Measurements from ENCODE around the gene DPT.

The DPT gene

DNA sequence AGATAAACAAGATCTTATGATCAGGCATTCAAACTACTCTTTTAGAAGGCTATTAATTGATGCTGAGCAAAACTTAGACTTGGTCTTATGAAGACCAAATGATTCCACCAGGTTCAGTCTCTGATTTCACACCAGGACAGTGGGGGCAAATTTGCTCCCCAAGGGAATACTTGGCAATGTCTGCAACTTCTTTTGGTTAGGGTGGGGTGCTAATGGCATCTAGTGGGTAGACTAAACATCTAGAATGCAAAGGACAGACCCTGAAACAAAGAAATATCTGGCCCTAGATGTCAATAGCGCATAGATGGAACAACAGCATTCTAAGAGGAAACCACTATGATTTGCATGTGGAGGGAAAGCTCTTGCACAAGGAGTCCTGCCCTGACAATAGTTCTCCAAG, 30.6 kb downstream of the DPT start:
- no peak for DNase-seq (ENCODE audit: low read depth)

DNA sequence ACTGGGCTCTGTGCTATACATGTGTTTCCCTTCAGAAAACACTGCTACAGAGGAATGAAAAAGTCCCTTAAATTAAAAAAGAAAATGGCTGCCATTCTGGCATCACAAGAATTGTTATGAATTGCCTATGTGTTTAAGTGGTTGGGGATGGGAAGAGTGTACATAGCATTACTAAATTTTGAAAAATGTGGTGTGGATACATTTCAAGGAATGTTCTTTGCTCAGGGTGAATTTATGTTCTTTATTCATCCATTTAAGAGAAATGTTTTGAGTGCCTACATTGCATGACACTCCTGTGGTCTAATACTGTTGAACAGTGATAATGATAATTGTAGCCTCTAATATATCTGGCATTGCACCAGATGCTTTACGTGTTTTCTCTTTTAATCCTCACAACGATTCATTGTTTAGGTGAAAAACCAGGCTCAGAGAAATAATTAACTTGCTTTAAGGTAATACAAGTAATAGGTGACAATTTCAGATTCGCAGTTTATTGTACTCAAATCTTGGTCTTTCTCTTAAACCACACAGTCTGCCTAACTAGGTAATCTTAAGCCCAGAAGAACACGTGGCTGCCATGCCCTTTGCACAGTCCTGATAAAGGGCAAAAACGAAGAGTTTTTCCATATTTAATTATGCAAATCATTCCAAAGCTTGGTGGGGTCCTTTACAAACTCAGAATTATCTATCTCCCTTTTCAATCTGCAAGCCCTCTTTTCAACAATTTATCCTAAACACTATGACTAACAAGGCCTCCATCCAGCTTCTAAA, 31.5 kb downstream of the DPT start:
- DNase-seq (ENCODE audit: low read depth), result no peak

DNA sequence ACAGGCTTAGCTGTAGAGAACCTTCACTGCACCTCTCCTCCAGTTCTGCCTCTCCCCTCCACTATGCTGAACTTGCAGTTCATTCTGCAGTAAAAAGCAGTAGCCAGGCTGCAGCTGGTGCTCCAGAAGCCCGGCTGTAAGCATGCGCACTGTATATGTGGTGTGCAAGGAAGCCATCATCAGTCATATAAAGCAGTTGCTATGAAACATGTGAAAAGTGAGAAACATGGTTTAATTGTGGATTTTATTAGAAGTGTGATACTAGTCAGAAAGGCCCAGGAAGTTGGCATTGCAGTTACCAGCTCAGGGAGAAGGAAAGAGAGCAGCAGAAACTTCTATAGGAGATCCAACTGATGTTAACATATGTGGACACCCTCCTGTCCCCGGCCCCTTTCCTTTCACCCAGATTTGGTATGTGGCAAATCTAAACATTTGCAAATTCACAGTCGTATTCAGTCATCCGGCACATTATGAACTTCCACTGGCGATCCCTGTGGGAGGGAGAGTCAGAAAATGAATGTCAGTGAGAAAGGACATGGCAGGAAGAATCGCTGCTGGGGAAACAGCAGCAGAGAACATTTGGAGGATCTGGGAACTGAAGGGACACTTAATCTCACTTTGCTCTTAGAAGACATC, 32.8 kb downstream of the DPT start:
- no peak for DNase-seq (ENCODE audit: low read depth)

DNA sequence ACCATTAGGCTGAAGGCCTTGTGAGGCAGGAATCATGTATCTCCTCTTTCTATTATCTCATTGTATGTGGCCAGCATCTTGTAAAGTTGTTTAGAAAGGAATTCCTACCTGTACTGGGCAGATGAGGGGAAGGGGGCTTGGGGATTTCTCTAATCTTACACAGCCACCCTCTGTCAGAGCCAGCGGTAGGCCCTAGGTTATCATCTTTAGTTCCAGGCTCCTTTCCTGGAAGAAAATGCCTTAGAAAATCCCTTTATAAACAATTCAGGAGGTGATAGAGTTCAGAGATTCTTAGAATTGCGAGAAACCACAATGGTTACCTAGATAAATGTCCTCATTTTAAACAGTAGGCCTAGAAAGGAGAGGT, 35.2 kb downstream of the DPT start:
- DNase-seq (ENCODE audit: low read depth), result no peak

DNA sequence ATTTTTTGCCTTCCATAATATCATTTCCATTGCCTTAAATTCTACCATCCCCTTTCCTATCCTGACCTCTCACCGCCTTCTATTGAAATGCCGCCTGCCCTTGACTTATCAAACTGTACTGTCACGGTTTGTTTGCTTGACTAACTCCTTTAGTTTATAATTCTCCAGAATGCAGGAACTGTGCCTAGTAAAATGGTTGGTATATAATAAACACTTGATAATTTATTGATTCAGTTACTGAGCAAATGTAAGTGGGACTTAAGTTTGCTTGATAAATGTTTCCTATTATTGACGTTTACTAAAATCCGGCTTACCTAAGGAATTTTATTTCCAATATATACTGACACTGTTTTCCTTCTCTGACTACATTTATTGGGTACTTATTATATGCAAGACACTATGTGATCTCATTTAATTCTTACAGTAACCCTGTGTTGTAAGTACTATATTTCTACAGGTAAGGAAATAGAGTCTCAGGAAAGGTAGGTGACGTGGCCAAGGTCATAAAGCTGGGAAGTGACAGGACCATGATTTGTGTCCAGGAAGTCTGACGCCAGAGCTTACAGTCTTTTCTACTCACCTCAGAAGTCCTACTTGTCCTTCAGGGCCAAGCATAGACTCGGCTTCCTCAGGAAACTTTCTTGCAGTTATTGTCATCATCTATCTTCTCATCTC, 35.7 kb downstream of the DPT start:
- DNase-seq (ENCODE audit: low read depth), result no peak

DNA sequence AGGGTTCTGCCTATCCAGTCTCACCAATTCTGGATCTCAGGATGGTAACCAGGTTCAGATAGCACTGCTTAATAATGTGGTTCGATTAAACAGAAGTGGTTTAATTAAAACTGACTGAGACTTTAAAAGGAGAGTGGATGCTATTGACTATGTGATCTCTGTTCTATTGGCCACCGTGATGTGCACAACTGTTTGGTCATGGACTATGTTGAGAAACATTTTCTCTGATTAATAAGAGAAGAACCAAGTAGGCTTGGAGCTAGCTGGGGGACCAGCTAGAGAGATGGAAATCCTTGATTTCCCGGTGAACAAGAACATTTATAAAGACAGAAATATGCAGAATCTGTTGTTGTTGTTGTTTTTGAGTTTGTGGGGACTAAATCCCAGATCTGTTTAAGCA, 36.5 kb downstream of the DPT start:
- no peak for DNase-seq (ENCODE audit: low read depth)

DNA sequence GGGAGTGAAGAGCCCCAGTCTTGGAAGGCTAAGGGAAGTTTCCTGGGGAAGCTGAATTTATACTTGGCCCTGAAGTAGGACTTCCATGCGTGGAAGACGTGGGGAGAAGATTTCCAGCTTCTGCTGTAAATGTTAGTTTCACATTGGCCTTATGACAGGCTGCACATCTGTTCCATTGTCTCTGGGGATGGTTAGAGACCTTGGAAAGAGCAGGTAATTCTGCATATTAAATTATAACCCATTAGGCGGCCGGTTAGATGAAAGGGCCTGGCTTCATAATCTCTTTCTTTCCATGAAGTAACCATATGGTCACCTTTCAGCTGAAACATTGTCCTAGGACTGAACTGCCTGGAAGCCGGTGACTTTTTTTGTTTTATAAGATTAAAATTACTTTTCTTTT, 37.5 kb downstream of the DPT start:
- no peak for DNase-seq (ENCODE audit: low read depth)

DNA sequence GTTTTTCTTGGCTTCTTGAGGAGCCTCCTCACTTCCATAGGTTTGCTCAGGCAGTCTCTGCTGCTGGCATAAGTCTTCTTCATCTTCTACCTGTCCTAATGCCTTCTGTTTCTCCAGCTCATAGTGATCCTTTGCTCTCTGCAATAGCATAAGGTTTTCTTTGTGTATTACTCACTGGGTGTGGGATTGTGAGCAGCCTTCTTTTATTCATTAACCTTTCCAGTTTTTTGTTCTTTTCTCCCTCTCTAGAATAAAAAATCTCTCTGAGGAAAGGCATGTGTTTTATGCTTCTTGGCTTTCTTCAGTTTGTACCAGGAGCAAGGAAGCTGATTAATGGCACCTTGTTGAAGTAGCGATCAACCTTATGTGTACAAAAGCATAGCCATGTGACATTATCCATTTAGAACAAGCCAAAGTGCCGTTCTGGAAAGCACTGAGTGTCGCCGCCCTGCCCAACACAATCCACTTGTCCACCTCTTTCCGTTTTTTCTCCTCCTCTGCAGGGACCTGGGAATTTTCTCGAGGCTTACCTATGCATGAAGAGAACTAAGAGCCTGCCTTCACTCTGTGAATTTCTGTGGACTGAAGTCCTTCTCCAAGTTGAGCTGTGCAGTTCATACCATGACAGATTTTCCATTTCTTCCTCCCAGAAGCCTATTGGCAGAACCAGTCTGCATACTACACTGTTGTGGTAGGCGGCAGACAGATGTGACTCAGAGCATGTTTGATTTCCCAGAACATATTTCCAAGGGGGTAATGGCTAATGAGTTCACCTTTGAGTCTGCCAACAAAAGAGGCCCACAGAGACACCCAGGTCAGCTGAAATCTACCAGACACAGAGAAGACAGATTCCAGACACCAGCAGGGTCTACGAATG, 39.0 kb downstream of the DPT start:
- no peak for DNase-seq (ENCODE audit: low read depth)

DNA sequence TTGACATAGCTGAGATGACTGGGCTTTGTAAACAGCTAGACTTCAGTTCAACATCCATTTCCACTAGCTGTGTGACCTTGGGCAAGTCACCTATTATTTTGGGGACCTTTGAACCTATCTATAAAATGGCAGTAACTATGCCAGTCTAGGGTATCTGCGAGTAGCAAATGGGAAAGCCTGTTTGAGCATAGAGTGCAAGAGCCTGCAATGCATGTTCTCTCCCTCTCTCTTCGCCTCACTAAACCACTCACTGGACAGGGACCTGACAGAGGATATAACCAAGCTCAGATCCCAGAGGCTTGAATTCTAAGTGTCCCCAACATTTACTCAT, 39.7 kb downstream of the DPT start:
- DNase-seq (ENCODE audit: low read depth), result no peak

DNA sequence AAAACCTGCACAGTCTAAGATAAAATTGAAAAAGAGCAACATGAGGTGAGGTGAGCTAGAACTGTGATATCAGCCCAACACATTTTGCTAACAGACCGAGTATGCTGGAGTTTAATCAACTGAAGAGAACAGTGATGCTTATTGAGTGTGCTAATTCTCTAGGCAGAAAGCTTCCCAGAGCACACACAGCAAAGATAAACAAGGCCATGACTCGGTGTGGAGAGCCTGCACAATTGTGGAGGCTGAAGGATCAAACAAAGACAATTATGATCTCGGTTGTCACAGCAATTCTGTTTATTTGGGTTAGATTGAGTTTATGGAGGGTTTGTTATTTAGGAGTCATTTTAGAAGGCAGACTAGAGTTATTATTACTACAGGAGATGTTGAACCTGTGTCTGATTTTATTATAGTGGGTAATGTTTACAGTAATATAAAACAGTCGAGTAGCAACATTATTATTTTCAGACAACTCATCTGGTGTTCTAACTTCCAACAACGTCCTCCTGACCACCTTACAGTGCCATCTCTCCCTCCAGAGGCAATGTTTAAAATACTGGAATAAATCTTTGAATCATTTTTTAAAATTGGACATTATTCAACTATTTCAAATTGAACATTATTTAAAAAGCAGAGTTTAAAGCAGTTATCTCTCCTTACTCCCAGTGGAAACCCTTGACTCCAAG, 40.2 kb downstream of the DPT start:
- DNase-seq (ENCODE audit: low read depth), result no peak

DNA sequence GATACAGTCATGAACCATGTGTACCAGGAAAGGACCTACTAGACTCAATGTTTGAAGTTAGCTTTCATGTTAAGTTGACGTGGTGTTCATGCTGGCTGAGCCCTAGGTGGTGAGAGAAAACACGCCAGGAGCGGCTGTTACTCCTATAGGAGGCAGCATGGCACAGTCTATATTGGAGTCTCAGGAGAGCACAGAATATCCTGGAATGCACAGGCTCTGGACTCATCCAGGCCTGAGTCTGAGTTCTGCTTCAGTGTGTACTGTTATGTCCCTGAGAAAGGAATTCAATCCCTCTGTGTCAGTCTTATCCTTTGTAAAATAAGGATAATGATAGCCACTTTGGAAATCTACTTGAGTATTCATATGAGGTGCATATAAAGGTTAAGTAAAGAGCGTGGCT, 41.2 kb downstream of the DPT start:
- DNase-seq (ENCODE audit: low read depth), result no peak

DNA sequence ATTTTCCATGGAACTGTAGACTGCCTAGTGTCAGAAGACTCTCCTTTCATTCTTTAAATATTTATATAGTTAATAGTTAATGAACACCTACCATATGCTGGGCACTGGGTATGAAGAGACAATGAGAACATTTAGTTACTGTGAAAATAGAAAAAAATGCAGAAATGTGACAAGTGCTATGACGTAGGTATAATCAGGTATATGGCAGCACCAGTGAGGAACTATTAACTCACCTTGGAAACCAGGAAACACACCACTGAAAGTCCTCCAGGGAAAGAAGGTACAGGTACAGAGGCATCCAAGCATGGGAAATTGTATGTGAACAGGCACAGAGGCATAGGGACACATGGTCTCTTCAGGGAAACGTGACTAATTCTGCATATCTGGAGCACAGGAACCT, 42.3 kb downstream of the DPT start:
- no peak for DNase-seq (ENCODE audit: low read depth)

DNA sequence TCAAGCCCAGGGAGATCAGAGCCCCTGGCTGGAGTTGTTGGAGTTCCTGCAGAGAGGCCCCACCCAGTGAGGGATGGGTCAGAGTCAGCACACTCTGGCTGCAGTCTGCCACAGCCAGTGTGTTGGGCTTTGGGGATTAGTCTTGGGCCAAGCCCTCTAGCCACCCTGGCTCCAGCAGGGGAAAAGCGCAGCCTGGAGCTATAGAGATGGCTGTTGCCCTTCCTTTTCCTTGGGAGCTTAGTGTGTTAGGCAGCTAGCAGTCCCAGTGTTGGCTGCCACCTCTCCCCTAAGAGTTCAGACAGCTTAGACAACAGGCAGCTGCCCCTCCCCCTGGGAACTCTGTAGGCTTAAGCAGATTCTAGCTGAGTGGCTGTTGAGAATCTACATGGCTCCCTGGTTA, 45.1 kb downstream of the DPT start:
- no peak for DNase-seq (ENCODE audit: low read depth)

DNA sequence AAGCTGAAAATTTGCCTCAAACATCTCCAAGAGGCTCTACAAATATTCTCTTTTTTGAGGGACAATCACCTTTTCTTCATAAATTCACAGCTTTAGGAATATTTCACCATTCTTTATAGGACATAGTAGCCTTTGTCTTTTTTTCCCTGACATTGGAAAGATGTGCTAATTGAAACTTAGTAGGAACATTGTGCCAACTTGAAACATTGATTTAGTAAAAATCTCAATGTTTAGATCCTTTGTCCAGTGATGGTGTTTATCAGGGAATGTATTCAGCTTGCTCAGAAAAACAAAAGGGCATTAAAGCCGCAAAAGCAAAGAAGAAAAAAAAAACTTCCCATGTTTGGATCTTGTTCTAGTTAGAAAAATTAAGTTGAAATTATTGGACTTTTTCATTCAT, 52.1 kb downstream of the DPT start:
- no peak for DNase-seq (ENCODE audit: low read depth)

DNA sequence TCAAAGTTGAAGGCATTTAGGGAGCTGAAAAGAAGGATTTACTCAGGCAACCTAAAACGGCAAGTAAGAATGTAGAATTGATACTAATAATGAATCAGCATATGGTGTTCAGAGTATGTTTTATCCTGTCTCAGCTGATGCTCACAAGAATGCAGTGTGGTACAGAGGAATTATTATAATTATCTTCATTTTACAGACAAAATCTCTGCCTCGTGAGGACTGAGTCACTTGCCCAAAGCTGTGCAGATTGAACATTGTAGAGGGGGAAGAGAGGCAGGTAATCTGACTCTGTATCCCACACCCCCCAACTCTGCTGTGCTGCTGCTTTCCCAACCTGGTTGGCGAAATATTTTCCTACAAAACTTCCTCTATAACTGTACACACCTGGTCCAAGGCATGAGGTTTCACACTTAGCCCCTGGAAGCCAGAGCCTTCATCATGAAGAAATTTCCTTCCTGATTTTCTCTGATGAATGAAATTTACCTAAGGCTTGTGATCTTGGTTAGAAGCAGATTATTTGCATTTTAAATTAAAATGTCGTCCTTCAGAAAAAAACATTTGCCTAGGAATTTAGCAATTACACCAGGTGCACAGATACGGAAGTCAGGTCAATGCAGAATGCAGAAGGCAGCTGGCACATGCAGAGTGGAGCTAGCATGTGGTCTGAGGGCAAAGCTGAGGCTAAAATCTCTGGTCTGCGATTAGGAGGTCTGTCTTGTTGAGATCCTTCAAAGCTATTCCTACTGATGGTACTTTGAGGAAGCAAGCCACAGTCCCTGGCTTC, 52.8 kb downstream of the DPT start:
- DNase-seq (ENCODE audit: low read depth), result no peak

DNA sequence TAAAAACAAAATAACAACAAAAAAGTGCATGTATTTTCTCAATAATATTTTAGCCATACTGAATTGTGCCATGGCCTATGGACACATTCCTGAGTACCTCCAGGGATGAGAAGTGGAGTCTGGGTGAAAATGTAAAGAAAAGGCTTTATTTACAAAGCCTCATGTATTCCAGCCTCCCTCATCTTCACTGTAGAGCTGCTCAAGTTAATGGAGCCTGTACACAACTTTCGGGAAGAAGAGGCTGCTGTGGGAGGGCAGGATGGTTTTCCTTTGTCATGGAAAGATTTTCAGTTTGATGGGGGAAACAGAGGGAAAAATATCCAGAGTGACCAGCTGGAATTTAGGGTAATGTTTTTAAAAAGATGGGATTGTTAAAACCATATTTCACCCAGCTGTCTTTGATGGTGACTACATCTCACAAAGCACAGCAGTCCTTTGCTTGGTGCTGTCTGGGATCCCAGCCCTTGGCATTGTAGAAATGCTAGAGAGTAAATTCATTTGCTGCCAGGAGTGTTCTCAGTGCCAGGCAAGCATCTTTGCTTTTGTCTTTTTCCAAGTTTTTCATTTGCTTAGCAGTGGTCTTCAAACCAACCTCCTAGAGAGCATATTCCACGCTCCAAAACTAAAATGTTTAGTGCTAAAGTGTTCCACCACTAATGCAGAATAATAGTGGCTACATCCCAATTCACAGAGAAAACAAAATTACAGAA, 54.9 kb downstream of the DPT start:
- DNase-seq (ENCODE audit: low read depth), result no peak

DNA sequence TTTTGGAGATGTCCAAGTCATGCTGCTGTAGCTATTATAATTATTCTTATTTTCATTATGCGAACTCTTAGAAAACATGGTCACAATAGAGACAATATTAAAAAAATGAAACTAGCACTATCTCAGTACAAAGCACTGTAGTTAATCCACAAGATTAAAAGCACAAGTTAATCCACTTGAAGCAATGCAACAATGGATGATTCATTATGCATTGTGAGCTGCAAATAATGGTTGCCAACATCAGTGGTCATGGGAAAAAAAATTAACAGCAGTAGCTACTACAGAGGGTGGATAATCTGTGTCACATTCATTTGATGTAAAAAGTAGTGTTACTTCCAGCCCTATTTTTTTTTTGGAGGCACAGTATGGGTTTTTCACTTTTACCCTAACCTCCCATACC, 56.7 kb downstream of the DPT start:
- no peak for DNase-seq (ENCODE audit: low read depth)

DNA sequence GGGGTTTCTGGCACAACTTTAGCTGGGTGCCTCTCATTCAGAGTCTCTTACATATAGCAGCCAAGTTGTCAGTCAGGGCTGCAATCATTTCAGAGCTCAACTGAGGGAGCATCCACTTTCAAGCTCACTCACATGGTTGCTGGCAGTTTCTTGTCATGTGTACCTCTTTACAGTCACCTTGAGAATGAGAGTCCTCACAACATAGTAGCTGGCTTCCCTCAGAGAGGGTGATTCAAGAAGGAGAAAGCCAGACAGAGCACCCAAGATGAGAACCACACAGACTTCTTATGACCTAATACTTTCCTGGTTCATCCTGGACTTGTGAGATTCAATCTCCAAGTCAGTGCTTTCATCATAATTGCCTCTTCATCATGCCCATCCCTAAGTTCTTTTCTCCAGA, 57.2 kb downstream of the DPT start:
- no peak for DNase-seq (ENCODE audit: low read depth)

DNA sequence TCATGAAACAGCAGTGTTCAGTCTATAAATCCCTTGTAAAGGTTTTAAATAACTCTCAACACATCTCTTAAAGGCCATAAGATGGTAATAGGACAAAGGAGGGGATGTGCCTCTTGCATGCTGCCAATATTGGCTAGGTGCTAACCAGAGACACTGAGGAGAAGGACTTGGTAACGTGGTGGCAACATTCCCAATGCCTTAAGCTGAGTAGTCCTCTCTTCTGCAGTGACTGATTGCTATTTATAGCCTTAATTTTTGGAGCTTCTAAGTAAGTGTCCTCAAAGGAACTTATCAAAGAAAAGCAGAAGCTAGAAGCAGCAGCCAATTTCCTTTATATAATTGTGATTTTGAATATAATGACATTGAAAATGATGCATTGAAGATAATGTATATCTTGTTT, 63.0 kb downstream of the DPT start:
- DNase-seq (ENCODE audit: low read depth), result no peak

DNA sequence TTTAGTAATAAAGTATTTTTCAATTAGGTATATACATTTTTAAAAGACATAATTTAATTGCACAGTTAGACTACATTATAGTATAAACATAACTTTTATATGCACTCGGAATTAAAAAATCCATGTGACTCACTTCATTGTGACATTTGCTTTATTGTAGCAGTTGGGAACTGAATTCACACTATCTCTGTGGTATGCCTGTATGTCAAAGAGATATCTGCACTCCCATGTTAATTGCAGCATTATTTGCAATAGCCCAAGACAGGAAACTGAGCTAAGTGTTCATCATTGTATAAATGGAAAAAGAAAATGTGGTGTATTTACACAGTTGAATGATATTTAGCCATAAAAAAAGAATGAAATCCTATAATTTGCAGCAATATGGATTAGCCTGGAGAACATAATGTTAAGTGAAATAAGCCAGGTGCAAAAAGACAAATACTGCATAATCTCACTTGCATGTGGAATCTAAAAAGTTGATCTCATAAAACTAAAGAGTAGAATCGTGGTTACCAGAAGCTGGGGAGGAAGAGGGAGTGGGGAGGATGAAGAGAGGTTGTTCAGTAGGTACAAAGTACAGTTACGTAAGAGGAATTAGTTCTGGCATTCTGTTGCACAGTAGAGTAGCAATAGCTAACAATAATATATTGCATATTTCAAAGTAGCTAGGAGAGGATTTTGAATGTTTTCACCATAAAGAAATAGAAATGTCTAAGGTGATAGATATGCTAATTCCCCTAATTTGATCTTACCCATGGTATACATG, 64.8 kb downstream of the DPT start:
- DNase-seq (ENCODE audit: low read depth), result no peak
